Lung (tissue), 12 donors: ENCODE results near the gene ISG20. TPM values are rescaled to one million over a fixed set of nuclear protein-coding genes. Genes with fewer than 3 reads are reported as not detected.

Experiments
- ATAC-seq: fragments of 200-7000 bp; cut with Tn5 transposase; one replicate; pipeline ENCODE4 v1.9.1; 2020; ENCODE audit warnings: moderate number of reproducible peaks; ENCODE audit not compliant: insufficient read depth, low FRiP score
- DNase-seq, 3 donors: peaks; one replicate each; pipeline ENCODE4 v3.0.0-alpha.2; 2013 to 2017
- H3K27ac ChIP-seq, 2 donors: one replicate each; pipeline ENCODE4 v1.5.1; 2013; ENCODE audit warnings: mild to moderate bottlenecking in 2 of 2, moderate library complexity in 2 of 2, control low read depth in 1 of 2, inconsistent platforms in 1 of 2, low read depth in 1 of 2, low read length in 1 of 2
- H3K27me3 ChIP-seq, 3 donors: one replicate each; pipeline ENCODE4 v1.5.1; 2013; ENCODE audit warnings: low read length in 2 of 3; ENCODE audit not compliant: control insufficient read depth in 3 of 3, insufficient read depth in 3 of 3
- H3K36me3 ChIP-seq, 4 donors: one replicate each; pipeline ENCODE4 v1.5.1; 2013; ENCODE audit warnings: low read length in 4 of 4, mild to moderate bottlenecking in 1 of 4, moderate library complexity in 1 of 4; ENCODE audit not compliant: control insufficient read depth in 4 of 4, insufficient read depth in 4 of 4
- H3K4me1 ChIP-seq, 5 donors: one replicate each; pipeline ENCODE4 v1.5.1; 2013; ENCODE audit warnings: low read length in 5 of 5, mild to moderate bottlenecking in 2 of 5, moderate library complexity in 1 of 5; ENCODE audit not compliant: control insufficient read depth in 5 of 5, insufficient read depth in 5 of 5
- H3K4me3 ChIP-seq: one replicate; pipeline ENCODE4 v1.5.1; 2013; ENCODE audit warnings: mild to moderate bottlenecking, control low read depth, moderate library complexity
- H3K9ac ChIP-seq, 2 donors: one replicate each; pipeline ENCODE4 v1.5.1; 2013; ENCODE audit warnings: low read length in 2 of 2, control low read depth in 1 of 2; ENCODE audit not compliant: insufficient read depth in 1 of 2
- H3K9me3 ChIP-seq, 4 donors: one replicate each; pipeline ENCODE4 v1.5.1; 2013; ENCODE audit warnings: low read length in 3 of 4, mild to moderate bottlenecking in 1 of 4, moderate library complexity in 1 of 4; ENCODE audit not compliant: control insufficient read depth in 4 of 4, insufficient read depth in 3 of 4
- CTCF ChIP-seq: IDR thresholded peaks from 2 replicates; pipeline ENCODE4 v1.5.1; 2012; ENCODE audit warnings: mild to moderate bottlenecking; ENCODE audit errors: control extremely low read depth, extremely low read depth
- WGBS, 2 donors: extraction: QIAGEN DNeasy Blood & Tissue Kit; methylation state at CpG; one replicate each; pipeline ENCODE4 v1.1.7; 2013; 5-methylcytosine and 5-hydroxymethylcytosine counted together
- polyA plus RNA-seq, 2 donors: library from polyadenylated mRNA; stranded (reverse); fragments of 200-250 nt; gene quantifications; one replicate each; pipeline ENCODE4 v1.2.1, GENCODE V29; 2013
- total RNA-seq, 2 donors: library from RNA; depleted of rRNA in 1 of 2; stranded (reverse); fragments of >200 nt in 1 of 2; gene quantifications; one replicate each; pipeline ENCODE4 v1.2.1, GENCODE V29; 2014 to 2021
- donor health status: control.
- donor health status: control.
- donor health status: Bipolar disorder and iron deficiency.
- donor health status: healthy.
- donor health status: DM: yes; HTN: yes; CAD: no.

The ISG20 gene
- total and polyA plus RNA-seq, 4 donors: 18.5 to 61.6 (median 46.6) TPM

- DNase-seq (no peak), ATAC-seq (no peak)
- Histone ChIP-seq H3K9ac (no peak overlapping the region), H3K9me3 (peaks cover 0 to 1% (median 0%) of the 10 kb centered on the region in 4 donors), H3K27ac (no peak overlapping the region), H3K36me3 (no peaks in the 10 kb centered on the region), H3K27me3 (peaks cover 0 to 5% (median 2%) of the 10 kb centered on the region in 3 donors), H3K4me1 (peaks cover 0 to 4% (median 0%) of the 10 kb centered on the region in 5 donors), H3K4me3 (no peak overlapping the region)
- WGBS, 2 donors: 95% methylated on average over 2 of the region's 2 CpGs
- TF ChIP-seq CTCF: no peak
These were observed 61.9 kb downstream of the ISG20 start for GRCh38 chr15:88700716-88701115.

GRCh38 chr15:88701561-88702095, 62.8 kb downstream of the ISG20 start:
- 80 to 87% methylated on average over 2 of the region's 2 CpGs for WGBS, 2 donors
- Histone ChIP-seq H3K4me3 (no peak overlapping the region), H3K36me3 (no peaks in the 10 kb centered on the region), H3K27ac (no peak overlapping the region), H3K4me1 (peaks cover 0 to 6% (median 0%) of the 10 kb centered on the region in 5 donors), H3K9ac (no peak overlapping the region), H3K27me3 (peaks cover 0 to 5% (median 2%) of the 10 kb centered on the region in 3 donors), H3K9me3 (peaks cover 0 to 1% (median 0%) of the 10 kb centered on the region in 4 donors)
- DNase-seq: no peak
- TF ChIP-seq CTCF: no peak
- ATAC-seq: no peak

GRCh38 chr15:88702983-88703382, 64.2 kb downstream of the ISG20 start:
- no peaks in the 10 kb centered on the region for H3K36me3 ChIP-seq
- peaks cover 0 to 6% (median 0%) of the 10 kb centered on the region in 5 donors for H3K4me1 ChIP-seq
- WGBS, 2 donors: 47 to 64% methylated on average over 5 of the region's 5 CpGs
- H3K27ac ChIP-seq: no peak overlapping the region
- H3K27me3 ChIP-seq: peaks cover 0 to 5% (median 2%) of the 10 kb centered on the region in 3 donors
- peaks cover 0 to 1% (median 0%) of the 10 kb centered on the region in 4 donors for H3K9me3 ChIP-seq
- TF ChIP-seq CTCF: no peak
- DNase-seq (no peak), ATAC-seq (no peak)
- H3K4me3 ChIP-seq: no peak overlapping the region
- no peak overlapping the region for H3K9ac ChIP-seq

- Histone ChIP-seq H3K9me3 (peaks cover 0 to 3% (median 0%) of the 10 kb centered on the region in 4 donors), H3K27me3 (peaks cover 0 to 2% (median under 1%) of the 10 kb centered on the region in 3 donors), H3K4me3 (no peak overlapping the region), H3K9ac (no peak overlapping the region), H3K36me3 (no peaks in the 10 kb centered on the region), H3K4me1 (peaks cover 0 to 11% (median 0%) of the 10 kb centered on the region in 5 donors), H3K27ac (no peak overlapping the region)
- WGBS, 2 donors: 95 to 99% methylated on average over 5 of the region's 5 CpGs
- TF ChIP-seq CTCF: no peak
- ATAC-seq (no peak), DNase-seq (no peak)
These were observed 64.7 kb downstream of the ISG20 start for GRCh38 chr15:88703533-88703932.
